Transverse colon (tissue), 4 donors: Measurements from ENCODE around the gene TCF3.

Source experiments
- EP300 ChIP-seq: sonication (generic); formaldehyde crosslinking; IDR thresholded peaks from one replicate; pipeline ENCODE4 v1.6.1; 2017; ENCODE audit warnings: antibody characterized with exemption, low read depth
- POLR2A ChIP-seq: fragments of 450-650 bp; IDR thresholded peaks from one replicate; pipeline ENCODE4 v1.6.1; 2016; ENCODE audit warnings: antibody characterized with exemption, mild to moderate bottlenecking, moderate library complexity
- POLR2AphosphoS5 ChIP-seq, 3 donors: sonication (generic); formaldehyde crosslinking; IDR thresholded peaks; one replicate each; pipeline ENCODE4 v1.6.1; 2016; ENCODE audit warnings: antibody characterized with exemption in 3 of 3
- TF ChIP-seq, protein P1 (sequence below), 5 experiments: fragments of 200-600 bp in 3 of 5; fragments of 450-650 bp in 2 of 5; sonication (generic) in 3 of 5; IDR thresholded peaks; 1 replicate in 2 of 5; 2 replicates in 3 of 5; pipeline ENCODE4 v1.5.1; 2016 to 2017; ENCODE audit warnings: antibody characterized with exemption in 5 of 5, inconsistent platforms in 3 of 5, mild to moderate bottlenecking in 2 of 5, moderate library complexity in 1 of 5

DNA sequence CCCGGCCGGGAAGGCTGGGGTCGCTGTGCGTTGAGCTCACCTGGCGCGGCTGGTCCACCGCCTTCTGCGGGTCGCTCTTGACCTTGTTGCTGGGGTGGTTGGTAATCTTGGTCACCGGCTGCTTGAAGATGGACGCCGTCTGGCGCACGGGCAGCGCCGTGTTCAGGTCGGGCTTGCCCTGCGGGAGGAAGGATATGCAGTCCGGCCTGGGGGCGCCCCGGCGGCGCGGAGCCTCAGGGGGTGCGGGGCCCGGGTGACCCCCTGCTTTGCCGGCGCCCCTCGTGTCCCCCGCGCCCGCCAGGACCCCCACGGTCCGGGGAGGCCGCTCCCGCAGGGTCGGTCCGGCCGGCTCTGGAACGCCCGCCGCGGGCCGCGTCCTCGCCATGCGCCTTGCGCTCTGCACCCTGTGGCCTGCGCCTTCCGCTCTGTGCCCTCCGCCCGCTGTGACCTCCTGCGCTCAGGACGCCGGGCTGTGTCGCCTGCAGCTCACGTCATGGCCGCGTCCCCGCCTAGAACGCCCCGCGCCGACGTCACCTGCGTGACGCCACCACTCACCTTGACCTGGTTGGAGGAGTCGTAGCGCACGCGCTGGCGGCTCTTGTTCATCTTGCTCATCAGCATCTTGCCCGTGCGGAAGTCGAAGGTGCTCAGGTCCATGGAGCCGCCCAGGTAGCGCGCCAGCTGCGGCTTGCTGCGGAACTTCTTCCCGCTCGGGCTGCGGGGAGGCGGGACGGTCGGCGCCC is 67.7 kb downstream of the TCF3 start:
- TF ChIP-seq, protein P1, sequence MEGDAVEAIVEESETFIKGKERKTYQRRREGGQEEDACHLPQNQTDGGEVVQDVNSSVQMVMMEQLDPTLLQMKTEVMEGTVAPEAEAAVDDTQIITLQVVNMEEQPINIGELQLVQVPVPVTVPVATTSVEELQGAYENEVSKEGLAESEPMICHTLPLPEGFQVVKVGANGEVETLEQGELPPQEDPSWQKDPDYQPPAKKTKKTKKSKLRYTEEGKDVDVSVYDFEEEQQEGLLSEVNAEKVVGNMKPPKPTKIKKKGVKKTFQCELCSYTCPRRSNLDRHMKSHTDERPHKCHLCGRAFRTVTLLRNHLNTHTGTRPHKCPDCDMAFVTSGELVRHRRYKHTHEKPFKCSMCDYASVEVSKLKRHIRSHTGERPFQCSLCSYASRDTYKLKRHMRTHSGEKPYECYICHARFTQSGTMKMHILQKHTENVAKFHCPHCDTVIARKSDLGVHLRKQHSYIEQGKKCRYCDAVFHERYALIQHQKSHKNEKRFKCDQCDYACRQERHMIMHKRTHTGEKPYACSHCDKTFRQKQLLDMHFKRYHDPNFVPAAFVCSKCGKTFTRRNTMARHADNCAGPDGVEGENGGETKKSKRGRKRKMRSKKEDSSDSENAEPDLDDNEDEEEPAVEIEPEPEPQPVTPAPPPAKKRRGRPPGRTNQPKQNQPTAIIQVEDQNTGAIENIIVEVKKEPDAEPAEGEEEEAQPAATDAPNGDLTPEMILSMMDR (IDR thresholded peaks at IDR 0.05), result no peak
- TF ChIP-seq POLR2A (no peak), POLR2AphosphoS5 (IDR thresholded peaks at IDR 0.05) (no peak), EP300 (no peak)
